PC-3 (cell line): ENCODE results near the gene PRKAR2B. TPM values are rescaled to one million over a fixed set of nuclear protein-coding genes. Genes with fewer than 3 reads are reported as not detected.

Experiments
- ATAC-seq: fragments of 200-7000 bp; cut with Tn5 transposase; 2 replicates; pipeline ENCODE4 v1.9.1; 2020; ENCODE audit warnings: mild to moderate bottlenecking, moderate library complexity
- BruUV-seq: library from RNA; stranded (reverse); fragments of 400-500 nt; replicated peaks from 2 replicates; lab custom pipeline; 2021; lab: Mats Ljungman, UMichigan
- CTCF ChIA-PET: fragments of 300-600 bp; sonication (Branson Sonifier 250); formaldehyde crosslinking; loops from one replicate; lab custom pipeline; 2022; ENCODE audit warnings: antibody characterized with exemption; lab: Charles Lee
- POLR2A ChIA-PET: fragments of 300-600 bp; sonication (Branson Sonifier 250); formaldehyde crosslinking; loops from one replicate; lab custom pipeline; 2022; ENCODE audit warnings: antibody characterized with exemption; ENCODE audit not compliant: unreplicated experiment; lab: Charles Lee
- DNase-seq: peaks from one replicate; pipeline ENCODE4 v3.0.0-alpha.2; 2015
- H2AFZ ChIP-seq: fragments of 300-600 bp; sonication (generic); 2 replicates; pipeline ENCODE4 v1.6.0; 2016; ENCODE audit warnings: antibody characterized with exemption, low read length
- H3F3A ChIP-seq: fragments of 300-600 bp; sonication (generic); one replicate; pipeline ENCODE4 v1.6.0; 2017; ENCODE audit warnings: antibody characterized with exemption, low read length, control low read depth, mild to moderate bottlenecking; ENCODE audit not compliant: unreplicated experiment
- H3K27ac ChIP-seq: fragments of 300-600 bp; sonication (generic); 2 replicates; pipeline ENCODE4 v1.5.1; 2016; ENCODE audit warnings: mild to moderate bottlenecking, low read length
- H3K27me3 ChIP-seq: fragments of 300-600 bp; sonication (generic); 2 replicates; pipeline ENCODE4 v1.6.1; 2016; ENCODE audit warnings: low read length, mixed read lengths
- H3K36me3 ChIP-seq: fragments of 300-600 bp; sonication (generic); 2 replicates; pipeline ENCODE4 v1.6.1; 2016; ENCODE audit warnings: low read depth, mixed run types, low read length, mixed read lengths
- H3K4me1 ChIP-seq: fragments of 300-600 bp; sonication (generic); 2 replicates; pipeline ENCODE4 v1.5.1; 2016; ENCODE audit warnings: low read length; ENCODE audit not compliant: insufficient read depth
- H3K4me2 ChIP-seq: fragments of 300-600 bp; sonication (generic); 2 replicates; pipeline ENCODE4 v1.6.0; 2016; ENCODE audit warnings: low read length
- H3K4me3 ChIP-seq: fragments of 300-600 bp; sonication (generic); 2 replicates; pipeline ENCODE4 v1.5.1; 2016; ENCODE audit warnings: mild to moderate bottlenecking, low read length, mixed read lengths
- H3K79me2 ChIP-seq: fragments of 300-600 bp; sonication (generic); 2 replicates; pipeline ENCODE4 v1.6.1; 2017; ENCODE audit warnings: low read length, mixed read lengths
- H3K9ac ChIP-seq: fragments of 300-600 bp; sonication (generic); 2 replicates; pipeline ENCODE4 v1.6.0; 2016; ENCODE audit warnings: mild to moderate bottlenecking, low read length
- H3K9me2 ChIP-seq: fragments of 300-600 bp; sonication (generic); replicated peaks from 2 replicates; pipeline ENCODE4 v1.6.1; 2016; ENCODE audit warnings: mixed run types, low read length, mixed read lengths
- H3K9me3 ChIP-seq: fragments of 300-600 bp; sonication (generic); 2 replicates; pipeline ENCODE4 v1.6.1; 2016; ENCODE audit warnings: low read length, mixed read lengths
- H4K20me1 ChIP-seq: fragments of 300-600 bp; sonication (generic); 2 replicates; pipeline ENCODE4 v1.6.1; 2016; ENCODE audit warnings: low read length, mixed read lengths
- CTCF ChIP-seq: fragments of 300-600 bp; sonication (generic); conservative IDR thresholded peaks from 2 replicates; pipeline ENCODE4 v1.5.1; 2017; ENCODE audit warnings: antibody characterized with exemption, low read depth, mild to moderate bottlenecking, low read length
- EZH2 ChIP-seq: fragments of 300-600 bp; sonication (generic); IDR thresholded peaks from one replicate; pipeline ENCODE4 v1.6.1; 2017; ENCODE audit warnings: antibody characterized with exemption, mild to moderate bottlenecking, low read length; ENCODE audit not compliant: unreplicated experiment
- EZH2phosphoT487 ChIP-seq: fragments of 300-600 bp; sonication (generic); IDR thresholded peaks from 2 replicates; pipeline ENCODE4 v1.6.1; 2018; ENCODE audit warnings: mild to moderate bottlenecking, antibody characterized with exemption, low read length, borderline replicate concordance
- intact Hi-C: fragments of 100-400 bp; cut with micrococcal nuclease; formaldehyde crosslinking; loops from 2 replicates; pipeline ENCODE4 v1.9.0; 2023
- total RNA-seq: library from RNA; depleted of rRNA; stranded (reverse); fragments of >200 nt; gene quantifications from 2 replicates; pipeline ENCODE4 v1.2.3, GENCODE V29; 2014

Gene PRKAR2B
- total RNA-seq, 1 experiment from 2014 or later: 0.29 TPM

GRCh38 chr7:107149863-107150262 lies 105.4 kb downstream of the PRKAR2B start:
- Histone ChIP-seq H3K27ac (no peak overlapping the region), H3K36me3 (no peaks in the 10 kb centered on the region), H3K9me3 (no peaks in the 10 kb centered on the region), H3K79me2 (no peaks in the 10 kb centered on the region), H3K27me3 (no peaks in the 10 kb centered on the region), H2AFZ (no peak overlapping the region), H3K9ac (no peak overlapping the region), H3F3A (no peaks in the 10 kb centered on the region), H3K4me3 (no peak overlapping the region), H3K4me1 (peaks cover 9% of the 10 kb centered on the region), H3K4me2 (no peak overlapping the region), H4K20me1 (no peaks in the 10 kb centered on the region), H3K9me2 (no peaks in the 10 kb centered on the region)
- DNase-seq (no peak), ATAC-seq (no peak)
- POLR2A ChIA-PET: no interaction called here
- intact Hi-C loops: loop anchor here (1.0 to 10.0 kb wide), 5 partner anchors 17 to 975 kb away; no protein-coding TSS in a partner anchor
- BruUV-seq: no TSS peak
- TF ChIP-seq CTCF (no peak), EZH2phosphoT487 (no peak), EZH2 (no peak)
- CTCF ChIA-PET: interaction anchor here (0.6 to 1.3 kb wide), 4 partner anchors 19 to 607 kb away, joined by 4 to 6 read pairs (median 5); partner anchors contain the start of gene HBP1

- Histone ChIP-seq H3K9me2 (no peaks in the 10 kb centered on the region), H3K9me3 (no peaks in the 10 kb centered on the region), H3K79me2 (no peaks in the 10 kb centered on the region), H3K4me2 (no peak overlapping the region), H3K36me3 (no peaks in the 10 kb centered on the region), H4K20me1 (no peaks in the 10 kb centered on the region), H2AFZ (no peak overlapping the region), H3K4me3 (no peak overlapping the region), H3K9ac (no peak overlapping the region), H3K4me1 (peaks cover 9% of the 10 kb centered on the region), H3K27me3 (no peaks in the 10 kb centered on the region), H3F3A (no peaks in the 10 kb centered on the region), H3K27ac (no peak overlapping the region)
- BruUV-seq: no TSS peak
- POLR2A ChIA-PET: no interaction called here
- no peak for TF ChIP-seq EZH2
- TF ChIP-seq CTCF: peak; percentile 77
- no peak for TF ChIP-seq EZH2phosphoT487
- CTCF ChIA-PET: interaction anchor here (0.6 to 1.3 kb wide), 4 partner anchors 18 to 608 kb away, joined by 4 to 6 read pairs (median 5); partner anchors contain the start of gene HBP1
- ATAC-seq: peak; percentile 53
- intact Hi-C loops: loop anchor here (1.0 kb wide), 3 partner anchors 17 to 357 kb away; no protein-coding TSS in a partner anchor
- peak; percentile 74 for DNase-seq
Measured at GRCh38 chr7:107150375-107151073, 106.0 kb downstream of the PRKAR2B start.

- Histone ChIP-seq H3F3A (no peaks in the 10 kb centered on the region), H4K20me1 (no peaks in the 10 kb centered on the region), H3K9me2 (no peaks in the 10 kb centered on the region), H3K4me3 (no peak overlapping the region), H3K27ac (no peak overlapping the region), H3K79me2 (no peaks in the 10 kb centered on the region), H3K36me3 (no peaks in the 10 kb centered on the region), H3K4me1 (peaks cover 9% of the 10 kb centered on the region), H3K4me2 (no peak overlapping the region), H3K27me3 (no peaks in the 10 kb centered on the region), H2AFZ (no peak overlapping the region), H3K9ac (no peak overlapping the region), H3K9me3 (no peaks in the 10 kb centered on the region)
- DNase-seq (no peak), ATAC-seq (no peak)
- ChIA-PET POLR2A (no interaction called here), CTCF (interaction anchor here (0.6 to 1.0 kb wide), 2 partner anchors 11 to 204 kb away, joined by 3 to 4 read pairs; no protein-coding TSS in a partner anchor)
- no TSS peak for BruUV-seq
- no peak for TF ChIP-seq EZH2
- no peak for TF ChIP-seq CTCF
- TF ChIP-seq EZH2phosphoT487: no peak
- intact Hi-C loops: no loop called here
Measured at GRCh38 chr7:107151538-107151937, 107.0 kb downstream of the PRKAR2B start.
